Endodermal cell (in vitro differentiated cells): ENCODE data around the gene CD302. TPM values are rescaled to one million over a fixed set of nuclear protein-coding genes. Genes with fewer than 3 reads are reported as not detected.

Experiments used
- DNase-seq: peaks from one replicate; pipeline ENCODE4 v3.0.0-alpha.2; 2017
- H3K27ac ChIP-seq: 2 replicates; pipeline ENCODE4 v1.5.1; 2013; ENCODE audit warnings: mild to moderate bottlenecking, low read depth, low read length, moderate library complexity
- H3K27me3 ChIP-seq: 2 replicates; pipeline ENCODE4 v1.6.1; 2013; ENCODE audit warnings: mild to moderate bottlenecking, low read length, moderate library complexity; ENCODE audit not compliant: insufficient read depth, control insufficient read depth, poor library complexity, severe bottlenecking
- H3K36me3 ChIP-seq: 2 replicates; pipeline ENCODE4 v1.7.0; 2013; ENCODE audit warnings: mild to moderate bottlenecking, low read length, moderate library complexity; ENCODE audit not compliant: control insufficient read depth, insufficient read depth
- H3K4me1 ChIP-seq: one replicate; pipeline ENCODE4 v1.7.0; 2013; ENCODE audit warnings: low read length; ENCODE audit not compliant: control insufficient read depth, insufficient read depth
- H3K4me3 ChIP-seq: 2 replicates; pipeline ENCODE4 v1.5.1; 2013; ENCODE audit warnings: mild to moderate bottlenecking, low read length, moderate library complexity
- H3K9ac ChIP-seq: 2 replicates; pipeline ENCODE4 v1.6.1; 2013; ENCODE audit warnings: mild to moderate bottlenecking, low read length, moderate library complexity; ENCODE audit not compliant: poor library complexity, severe bottlenecking; ENCODE audit errors: extremely low read depth
- H3K9me3 ChIP-seq: 2 replicates; pipeline ENCODE4 v1.6.1; 2013; ENCODE audit warnings: mild to moderate bottlenecking, low read length, moderate library complexity; ENCODE audit not compliant: control insufficient read depth
- H3K27ac Mint-ChIP-seq: 2 replicates; pipeline ENCODE4 v1.8.0; 2020; ENCODE audit warnings: mixed read lengths
- H3K27me3 Mint-ChIP-seq: 2 replicates; pipeline ENCODE4 v1.8.0; 2021; ENCODE audit warnings: mild to moderate bottlenecking, mixed read lengths; ENCODE audit not compliant: insufficient read depth
- H3K36me3 Mint-ChIP-seq: 2 replicates; pipeline ENCODE4 v1.8.0; 2020; ENCODE audit warnings: low read depth, mixed read lengths
- H3K4me1 Mint-ChIP-seq: 2 replicates; pipeline ENCODE4 v1.8.0; 2020; ENCODE audit warnings: mixed read lengths
- H3K4me3 Mint-ChIP-seq: 2 replicates; pipeline ENCODE4 v1.8.0; 2020; ENCODE audit warnings: mild to moderate bottlenecking, moderate library complexity, mixed read lengths
- H3K9me3 Mint-ChIP-seq: 2 replicates; pipeline ENCODE4 v1.8.0; 2020; ENCODE audit warnings: mild to moderate bottlenecking, mixed read lengths
- CTCF ChIP-seq: fragments of 200-600 bp; sonication (generic); conservative IDR thresholded peaks from 2 replicates; pipeline ENCODE4 v1.5.0; 2021; ENCODE audit warnings: antibody characterized with exemption, mild to moderate bottlenecking
- WGBS, 2 experiments: methylation state at CpG; one replicate each; pipeline versions ENCODE4 v1.1.5 to v1.1.7; 2013; ENCODE audit warnings: missing lambda C conversion rate in 2 of 2, mixed read lengths in 1 of 2; ENCODE audit not compliant: insufficient coverage in 1 of 2, insufficient read length in 1 of 2; 5-methylcytosine and 5-hydroxymethylcytosine counted together
- total RNA-seq, 2 donors: library from RNA; stranded (reverse); fragmentation: NEBNext Ultra II Directional in 1 of 2; extraction: Animal tissue kit (Norgen Biotek cat#: 25700) in 1 of 2; gene quantifications; 2 replicates in 1 of 2; 3 replicates in 1 of 2; pipeline ENCODE4 v1.2.1, GENCODE V29; 2021

The CD302 gene
- total RNA-seq, 2 donors from 2014 or later: 1.9 to 2.7 TPM

- H3K27me3 Mint-ChIP-seq: peaks cover 2% of the 10 kb centered on the region
- no peak for DNase-seq
- no peaks in the 10 kb centered on the region for H3K36me3 Mint-ChIP-seq
- Histone ChIP-seq H3K4me3 (no peak overlapping the region), H3K9me3 (no peaks in the 10 kb centered on the region), H3K36me3 (no peaks in the 10 kb centered on the region), H3K27me3 (no peaks in the 10 kb centered on the region), H3K27ac (no peak overlapping the region), H3K9ac (no peak overlapping the region), H3K4me1 (no peaks in the 10 kb centered on the region)
- TF ChIP-seq CTCF: no peak
- H3K4me3 Mint-ChIP-seq: no peak overlapping the region
- no peaks in the 10 kb centered on the region for H3K4me1 Mint-ChIP-seq
- no peak overlapping the region for H3K27ac Mint-ChIP-seq
- 71 to 97% methylated on average over 1 of the region's 1 CpG for WGBS, 2 experiments
- no peaks in the 10 kb centered on the region for H3K9me3 Mint-ChIP-seq
Measured at GRCh38 chr2:159817283-159817682, 19.3 kb upstream of the CD302 start.

- H3K4me1 Mint-ChIP-seq: no peaks in the 10 kb centered on the region
- no peaks in the 10 kb centered on the region for H3K9me3 ChIP-seq
Measured at GRCh38 chr2:159811232-159811631, 13.2 kb upstream of the CD302 start.

GRCh38 chr2:159808032-159808425, 10.0 kb upstream of the CD302 start:
- no peak for TF ChIP-seq CTCF
- 81 to 82% methylated on average over 5 of the region's 5 CpGs for WGBS, 2 experiments

More at GRCh38 chr2:159811232-159811631, 13.2 kb upstream of the CD302 start:
- H3K36me3 ChIP-seq: no peaks in the 10 kb centered on the region
- no peak overlapping the region for H3K4me3 ChIP-seq
- WGBS, 2 experiments: 93 to 95% methylated on average over 4 of the region's 4 CpGs
- no peaks in the 10 kb centered on the region for H3K27me3 Mint-ChIP-seq
- H3K27ac Mint-ChIP-seq: no peak overlapping the region
- DNase-seq: no peak
- no peak overlapping the region for H3K27ac ChIP-seq
- no peaks in the 10 kb centered on the region for H3K4me1 ChIP-seq
- no peaks in the 10 kb centered on the region for H3K9me3 Mint-ChIP-seq
- TF ChIP-seq CTCF: no peak
- H3K9ac ChIP-seq: no peak overlapping the region
- no peak overlapping the region for H3K4me3 Mint-ChIP-seq
- H3K27me3 ChIP-seq: no peaks in the 10 kb centered on the region
- no peaks in the 10 kb centered on the region for H3K36me3 Mint-ChIP-seq

More at GRCh38 chr2:159808032-159808425, 10.0 kb upstream of the CD302 start:
- Mint-ChIP-seq H3K4me3 (no peak overlapping the region), H3K4me1 (no peaks in the 10 kb centered on the region), H3K36me3 (no peaks in the 10 kb centered on the region), H3K27me3 (no peaks in the 10 kb centered on the region), H3K27ac (no peak overlapping the region), H3K9me3 (no peaks in the 10 kb centered on the region)
- no peak for DNase-seq
- Histone ChIP-seq H3K27me3 (no peaks in the 10 kb centered on the region), H3K9ac (no peak overlapping the region), H3K9me3 (no peaks in the 10 kb centered on the region), H3K4me3 (no peak overlapping the region), H3K36me3 (no peaks in the 10 kb centered on the region), H3K4me1 (no peaks in the 10 kb centered on the region), H3K27ac (no peak overlapping the region)
